Neural progenitor cell (in vitro differentiated cells): ENCODE data around the gene KANK2.

Experiments used
- CTCF ChIP-seq: fragments of 200-600 bp; sonication (generic); IDR thresholded peaks from 2 replicates; pipeline ENCODE4 v1.5.1; 2017; ENCODE audit warnings: antibody characterized with exemption, mild to moderate bottlenecking
- EZH2 ChIP-seq: fragments of 200-600 bp; sonication (generic); IDR thresholded peaks from 2 replicates; pipeline ENCODE4 v1.6.1; 2017; ENCODE audit warnings: antibody characterized with exemption, mild to moderate bottlenecking, moderate library complexity

GRCh38 chr19:11151181-11151580 lies 46.2 kb downstream of the KANK2 start:
- no peak for TF ChIP-seq EZH2
- TF ChIP-seq CTCF, result no peak
